HL-60 (cell line): Measurements from ENCODE around the gene FBXO11.

Experiments
- DNase-seq, 2 experiments: peaks; one replicate each; pipeline ENCODE4 v3.0.0-alpha.2; 2010 to 2020; ENCODE audit warnings: low read depth in 1 of 2, low spot score in 1 of 2
- H3K27ac ChIP-seq: fragments of 250-450 bp; sonication (Bioruptor Pico); replicated peaks from 2 replicates; pipeline ENCODE4 v1.5.1; 2020; ENCODE audit warnings: mild to moderate bottlenecking, moderate library complexity
- H3K27me3 ChIP-seq: fragments of 250-450 bp; sonication (Bioruptor Pico); 2 replicates; pipeline ENCODE4 v1.5.1; 2021; ENCODE audit warnings: mild to moderate bottlenecking, moderate library complexity; ENCODE audit not compliant: insufficient read depth, poor library complexity, severe bottlenecking
- H3K4me3 ChIP-seq: replicated peaks from 2 replicates; pipeline ENCODE4 v1.5.1; 2011; ENCODE audit warnings: mild to moderate bottlenecking, control low read depth, low read length; ENCODE audit not compliant: insufficient read depth
- CTCF ChIP-seq: IDR thresholded peaks from one replicate; pipeline ENCODE4 v1.5.1; 2011; ENCODE audit warnings: low read length, control low read depth, inconsistent platforms; ENCODE audit not compliant: insufficient read depth
- GABPA ChIP-seq: IDR thresholded peaks from 2 replicates; pipeline ENCODE4 v1.6.1; 2012; ENCODE audit warnings: low read depth
- POLR2AphosphoS5 ChIP-seq: IDR thresholded peaks from 2 replicates; pipeline ENCODE4 v1.6.1; 2012; ENCODE audit warnings: low read depth
- SPI1 ChIP-seq: IDR thresholded peaks from 2 replicates; pipeline ENCODE4 v1.6.1; 2012; ENCODE audit warnings: low read depth, mild to moderate bottlenecking, borderline replicate concordance
- TF ChIP-seq, protein P1 (sequence below): IDR thresholded peaks from 2 replicates; pipeline ENCODE4 v1.6.1; 2012; ENCODE audit warnings: low read depth; ENCODE audit not compliant: insufficient replicate concordance

FBXO11 gene

GRCh38 chr2:47767880-47768609, 138.3 kb downstream of the FBXO11 start:
- Histone ChIP-seq H3K27ac (no peak overlapping the region), H3K27me3 (no peaks in the 10 kb centered on the region), H3K4me3 (no peak overlapping the region)
- DNase-seq = peak; percentile 43 to 46
- peak; percentile 93 for TF ChIP-seq CTCF
- no peak for TF ChIP-seq POLR2AphosphoS5
- TF ChIP-seq, protein P1, sequence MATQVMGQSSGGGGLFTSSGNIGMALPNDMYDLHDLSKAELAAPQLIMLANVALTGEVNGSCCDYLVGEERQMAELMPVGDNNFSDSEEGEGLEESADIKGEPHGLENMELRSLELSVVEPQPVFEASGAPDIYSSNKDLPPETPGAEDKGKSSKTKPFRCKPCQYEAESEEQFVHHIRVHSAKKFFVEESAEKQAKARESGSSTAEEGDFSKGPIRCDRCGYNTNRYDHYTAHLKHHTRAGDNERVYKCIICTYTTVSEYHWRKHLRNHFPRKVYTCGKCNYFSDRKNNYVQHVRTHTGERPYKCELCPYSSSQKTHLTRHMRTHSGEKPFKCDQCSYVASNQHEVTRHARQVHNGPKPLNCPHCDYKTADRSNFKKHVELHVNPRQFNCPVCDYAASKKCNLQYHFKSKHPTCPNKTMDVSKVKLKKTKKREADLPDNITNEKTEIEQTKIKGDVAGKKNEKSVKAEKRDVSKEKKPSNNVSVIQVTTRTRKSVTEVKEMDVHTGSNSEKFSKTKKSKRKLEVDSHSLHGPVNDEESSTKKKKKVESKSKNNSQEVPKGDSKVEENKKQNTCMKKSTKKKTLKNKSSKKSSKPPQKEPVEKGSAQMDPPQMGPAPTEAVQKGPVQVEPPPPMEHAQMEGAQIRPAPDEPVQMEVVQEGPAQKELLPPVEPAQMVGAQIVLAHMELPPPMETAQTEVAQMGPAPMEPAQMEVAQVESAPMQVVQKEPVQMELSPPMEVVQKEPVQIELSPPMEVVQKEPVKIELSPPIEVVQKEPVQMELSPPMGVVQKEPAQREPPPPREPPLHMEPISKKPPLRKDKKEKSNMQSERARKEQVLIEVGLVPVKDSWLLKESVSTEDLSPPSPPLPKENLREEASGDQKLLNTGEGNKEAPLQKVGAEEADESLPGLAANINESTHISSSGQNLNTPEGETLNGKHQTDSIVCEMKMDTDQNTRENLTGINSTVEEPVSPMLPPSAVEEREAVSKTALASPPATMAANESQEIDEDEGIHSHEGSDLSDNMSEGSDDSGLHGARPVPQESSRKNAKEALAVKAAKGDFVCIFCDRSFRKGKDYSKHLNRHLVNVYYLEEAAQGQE = no peak

DNA sequence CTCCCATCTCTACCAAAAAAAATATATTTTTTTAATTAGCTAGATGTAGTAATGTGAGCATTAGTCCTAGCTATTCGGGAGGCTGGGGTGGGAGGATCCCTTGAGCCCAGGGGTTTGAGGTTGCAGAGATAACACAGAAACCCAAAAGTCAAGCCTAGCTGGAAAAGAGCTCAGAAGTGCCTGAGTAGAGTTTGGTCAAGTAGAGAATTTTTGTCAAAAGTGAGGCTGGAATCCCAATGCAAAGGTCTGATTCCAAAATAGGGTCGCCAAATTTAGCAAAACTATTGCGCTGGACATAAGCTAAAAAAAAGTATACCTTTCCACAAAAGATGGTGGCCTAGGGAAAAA, 138.8 kb downstream of the FBXO11 start:
- no peak overlapping the region for H3K27ac ChIP-seq

GRCh38 chr2:47751856-47752414, 154.4 kb downstream of the FBXO11 start:
- no peak for DNase-seq
- Histone ChIP-seq H3K27ac (peak overlapping the region; percentile 68), H3K27me3 (no peaks in the 10 kb centered on the region), H3K4me3 (no peak overlapping the region)
- TF ChIP-seq, protein P1 = no peak
- TF ChIP-seq GABPA (no peak), POLR2AphosphoS5 (no peak), SPI1 (no peak), CTCF (no peak)

More for the DNA sequence above, 138.8 kb downstream of the FBXO11 start:
- Histone ChIP-seq H3K27me3 (no peaks in the 10 kb centered on the region), H3K4me3 (no peak overlapping the region)
- no peak for TF ChIP-seq POLR2AphosphoS5
- TF ChIP-seq, protein P1 = no peak
- TF ChIP-seq GABPA = no peak
- TF ChIP-seq CTCF = no peak
- no peak for DNase-seq
